GM21737 (cell line): ENCODE measurements around the gene KLRC2.
"Not testable (repeated sequence)": the region's sequence is repeated elsewhere in the genome, so short reads cannot be mapped to it uniquely, and the experiment has no call there.

Experiments
- ATAC-seq: cut with Tn5 transposase; IDR thresholded peaks from one replicate; pipeline ENCODE4 v1.9.1; 2021; ENCODE audit warnings: mild to moderate bottlenecking, moderate library complexity; ENCODE audit not compliant: unreplicated experiment

Gene KLRC2

DNA sequence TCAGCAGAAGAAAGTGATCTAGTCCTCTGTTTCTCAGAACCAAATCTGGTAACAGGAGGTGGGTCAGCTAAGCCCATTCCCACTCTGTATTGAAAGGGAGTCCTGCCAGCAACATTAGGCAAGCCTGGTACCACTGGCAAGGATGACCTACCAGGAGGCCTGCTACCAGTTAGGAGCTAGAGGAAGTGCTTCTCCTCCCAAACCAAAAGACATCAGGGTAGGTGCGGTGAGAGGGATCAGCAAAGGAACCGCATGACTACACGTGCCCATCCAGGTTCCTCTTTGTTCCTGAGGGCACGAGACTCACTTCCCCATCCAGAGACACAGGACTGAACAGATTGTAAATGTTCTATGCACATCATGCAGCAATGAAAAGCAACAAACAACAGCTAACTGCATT is 29.1 kb downstream of the KLRC2 start:
- ATAC-seq: no peak

DNA sequence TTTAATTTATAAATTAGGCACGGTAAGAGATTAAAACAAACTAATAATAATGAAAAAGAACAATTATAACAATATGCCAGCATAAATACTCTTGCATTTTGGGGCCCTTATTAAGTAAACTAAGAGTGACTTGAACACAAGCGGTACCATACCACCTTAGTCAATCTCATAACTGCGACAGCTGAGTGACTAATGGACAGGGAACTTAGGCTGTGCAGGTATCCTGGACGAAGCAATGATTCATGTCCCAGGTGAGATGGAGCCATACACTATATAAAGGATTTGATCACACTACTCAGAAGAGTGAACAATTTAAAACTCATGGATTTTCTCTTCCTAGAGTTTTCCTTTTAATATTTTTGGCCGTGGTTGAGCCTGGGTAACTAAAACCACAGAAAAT is 30.5 kb downstream of the KLRC2 start:
- ATAC-seq: no peak

DNA sequence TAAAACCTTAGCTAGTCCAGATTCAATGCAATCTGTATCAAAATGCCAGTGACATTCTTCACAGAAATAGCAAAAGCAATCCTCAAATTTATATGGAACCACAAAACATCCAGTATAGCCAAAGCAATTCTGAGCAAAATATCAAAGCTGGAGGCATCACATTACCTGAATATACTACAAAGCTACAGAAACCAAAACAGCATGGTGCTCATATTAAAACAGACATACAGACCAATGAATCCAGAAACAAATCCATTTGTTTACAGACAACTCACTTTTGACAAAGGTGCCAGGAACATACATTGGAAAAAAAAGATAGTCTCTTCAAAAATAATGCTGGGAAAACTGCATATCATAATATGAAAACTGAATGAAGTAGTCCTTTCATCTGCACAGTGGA is 31.0 kb downstream of the KLRC2 start:
- ATAC-seq: no peak

DNA sequence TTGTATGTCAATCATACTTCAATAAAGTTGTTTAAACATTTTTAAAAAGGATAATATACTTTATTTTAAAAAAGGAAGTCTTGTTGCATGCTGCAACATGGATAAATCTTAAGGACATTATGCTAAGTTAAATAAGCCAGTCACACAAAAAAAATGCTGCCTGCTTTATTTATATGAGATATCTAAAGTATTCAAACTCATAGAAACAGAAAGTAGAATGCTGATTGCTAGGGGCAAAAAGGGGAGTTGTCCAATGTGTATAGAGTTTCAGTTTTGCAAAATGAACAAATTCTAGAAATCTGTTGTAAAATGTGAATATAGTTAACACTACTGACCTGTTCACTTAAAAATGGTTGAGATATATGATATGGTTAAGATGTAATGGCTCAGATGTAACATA is 35.0 kb downstream of the KLRC2 start:
- ATAC-seq: no peak

DNA sequence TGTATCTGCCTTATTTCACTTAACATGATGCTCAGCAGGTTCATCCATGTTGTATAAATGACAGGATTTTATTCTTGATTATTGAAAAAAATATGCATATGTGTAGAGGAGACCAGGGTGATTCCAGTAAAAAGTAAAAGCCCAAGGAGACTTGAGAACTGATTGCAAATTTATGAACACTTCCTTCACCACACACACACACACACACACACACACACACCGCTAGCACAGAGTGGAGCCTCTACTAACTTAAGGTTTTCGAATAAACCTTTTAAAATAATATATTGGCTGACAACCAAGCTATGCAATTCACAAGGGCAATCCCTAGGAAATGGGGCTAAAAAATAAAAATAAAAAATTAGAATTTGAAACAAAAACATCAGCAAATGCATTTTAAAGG is 37.6 kb downstream of the KLRC2 start:
- ATAC-seq: no peak

DNA sequence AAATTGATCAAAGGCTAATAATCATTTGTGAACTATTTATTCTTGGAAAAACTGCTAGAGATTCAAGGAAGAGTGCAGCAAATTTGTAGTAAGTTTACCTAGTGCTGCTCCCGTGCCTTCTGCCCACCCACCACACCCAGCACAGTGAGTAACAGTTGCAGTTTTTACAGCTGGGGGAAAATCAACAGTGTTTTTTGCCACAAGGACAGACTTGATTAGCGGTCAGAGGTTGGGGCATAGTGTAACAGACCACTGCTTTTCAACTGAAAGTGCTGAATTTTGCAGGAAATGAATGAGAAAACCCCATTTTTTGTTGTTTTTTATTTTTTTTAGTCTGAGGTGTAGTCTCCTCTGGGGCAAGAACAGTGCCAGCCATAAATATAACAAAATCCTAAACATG is 38.5 kb downstream of the KLRC2 start:
- no peak for ATAC-seq

DNA sequence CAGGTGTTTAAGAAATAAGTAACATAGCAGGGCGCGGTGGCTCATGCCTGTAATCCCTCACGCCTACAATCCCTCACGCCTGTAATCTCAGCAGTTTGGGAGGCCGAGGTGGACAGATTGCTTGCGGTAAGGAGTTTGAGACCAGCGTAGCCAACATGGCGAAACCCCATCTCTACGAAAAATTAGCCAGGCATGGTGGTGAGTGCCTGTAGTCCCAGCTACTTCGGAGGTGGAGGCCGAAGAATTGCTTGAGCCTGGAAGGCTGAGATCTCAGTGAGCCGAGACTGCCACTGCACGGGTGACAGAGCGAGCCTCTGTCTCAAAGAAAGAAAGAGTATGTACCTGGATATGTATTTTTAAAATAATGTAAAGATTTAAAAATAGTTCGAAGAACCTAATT is 39.6 kb downstream of the KLRC2 start:
- not testable (repeated sequence) for ATAC-seq

DNA sequence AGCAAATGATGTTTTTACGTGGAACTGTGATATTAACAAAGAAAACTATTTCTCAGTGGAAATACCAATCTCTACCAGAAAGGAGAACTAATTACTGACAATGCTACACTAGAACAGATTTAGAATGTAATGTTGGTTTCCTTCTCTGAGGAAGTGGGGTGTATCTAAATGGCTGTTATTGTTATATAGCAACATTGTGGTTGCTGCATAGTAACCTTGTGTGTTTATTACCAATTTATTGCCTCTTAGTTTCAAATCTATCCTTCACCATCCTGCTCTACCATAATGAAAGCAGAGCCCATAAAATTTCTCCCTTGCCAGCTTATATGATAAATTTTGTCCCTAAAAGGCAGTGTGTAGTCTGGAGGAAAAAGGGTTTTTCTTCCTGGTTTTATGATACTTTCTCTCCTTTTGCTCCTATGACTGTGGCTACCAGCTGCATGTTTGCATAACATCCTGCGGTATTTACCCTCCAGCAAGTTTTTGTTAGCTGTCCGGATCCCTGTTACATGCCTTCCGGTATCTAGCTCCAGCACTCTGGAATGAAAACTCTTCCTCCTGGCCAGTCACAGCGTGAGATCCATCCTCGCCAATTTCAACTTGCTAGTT is 40.3 kb downstream of the KLRC2 start:
- peak; percentile 68 for ATAC-seq

DNA sequence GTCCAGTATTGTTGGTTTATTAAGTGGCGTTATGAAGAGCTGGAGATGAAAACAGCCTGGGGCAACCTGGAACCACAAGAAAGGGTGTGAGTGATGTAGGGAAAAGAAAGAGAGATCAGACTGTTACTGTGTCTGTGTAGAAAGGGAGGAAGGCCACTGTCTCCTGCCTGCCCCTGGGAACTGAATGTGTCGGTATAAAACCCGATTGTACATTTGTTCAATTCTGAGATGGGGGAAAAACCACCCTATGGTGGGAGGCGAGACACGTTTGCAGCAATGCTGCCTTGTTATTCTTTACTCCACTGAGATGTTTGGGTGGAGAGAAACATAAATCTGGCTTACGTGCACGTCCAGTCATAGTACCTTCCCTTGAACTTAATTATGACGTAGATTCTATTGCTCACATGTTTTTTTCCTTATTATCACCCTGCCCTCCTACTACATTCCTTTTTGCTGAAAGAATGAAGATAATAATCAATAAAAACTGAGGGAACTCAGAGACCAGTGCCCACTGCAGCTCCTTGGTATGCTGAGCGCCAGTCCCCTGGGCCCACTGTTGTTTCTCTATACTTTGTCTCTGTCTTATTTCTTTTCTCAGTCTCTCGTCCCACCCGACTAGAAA is 41.2 kb downstream of the KLRC2 start:
- ATAC-seq: not testable (repeated sequence)

DNA sequence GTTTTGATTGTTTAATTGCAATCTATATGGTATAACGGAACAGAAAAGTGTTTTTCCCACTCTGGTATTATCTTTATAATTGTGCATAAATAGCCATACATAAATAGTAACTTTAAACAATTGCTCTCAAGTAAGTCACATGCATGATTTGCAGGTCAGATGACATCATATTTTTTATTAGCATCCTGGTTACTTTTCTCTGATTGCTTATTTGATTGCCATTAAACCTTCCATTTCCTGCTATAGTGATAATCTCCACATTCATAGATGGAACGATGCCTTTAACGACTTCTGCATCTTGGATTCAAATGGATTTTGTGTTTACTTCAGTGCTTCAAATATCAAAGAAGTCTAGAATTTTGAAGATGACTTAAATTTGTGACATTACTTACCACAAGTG is 42.5 kb downstream of the KLRC2 start:
- ATAC-seq: no peak

DNA sequence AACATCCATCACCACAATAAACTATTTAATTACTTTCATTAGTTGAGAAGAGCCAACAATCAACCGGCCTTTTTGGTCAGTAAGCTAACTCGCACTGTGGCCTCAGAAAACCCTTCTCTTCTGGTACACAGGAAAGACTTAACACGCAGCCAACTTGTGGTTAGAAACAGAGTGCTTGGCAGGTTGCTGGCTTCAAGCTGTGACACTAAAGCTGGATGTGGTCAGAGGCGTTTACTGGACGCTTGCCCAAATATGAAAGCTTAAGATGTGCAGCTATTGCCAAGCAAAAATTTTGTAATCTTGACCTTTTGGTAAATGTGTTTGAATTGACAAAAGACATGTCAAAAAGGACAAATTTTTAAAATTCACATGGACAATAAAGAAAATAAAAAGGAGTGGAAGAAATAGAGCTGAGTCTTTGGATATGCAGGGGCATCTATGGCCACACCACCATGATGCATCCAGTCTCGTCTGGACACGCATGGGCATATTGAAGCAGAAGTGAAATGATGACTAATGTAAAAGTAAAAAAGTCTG is 43.3 kb downstream of the KLRC2 start:
- ATAC-seq: peak; percentile 53

DNA sequence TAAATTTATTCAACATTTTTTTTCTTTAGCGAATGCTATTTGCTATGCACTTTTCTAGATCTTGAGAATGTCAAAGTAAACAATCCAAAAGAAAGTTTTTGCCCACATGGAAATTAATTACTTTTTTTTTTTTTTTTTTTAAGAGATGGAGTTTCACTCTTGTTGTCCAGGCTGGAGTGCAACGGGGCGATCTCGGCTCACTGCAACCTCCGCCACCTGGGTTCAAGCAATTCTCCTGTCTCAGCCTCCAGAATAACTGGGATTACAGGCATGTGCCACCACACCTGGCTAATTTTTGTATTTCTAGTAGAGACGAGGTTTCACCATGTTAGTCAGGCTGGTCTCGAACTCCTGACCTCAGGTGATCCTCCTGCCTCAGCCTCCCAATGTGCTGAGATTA is 44.8 kb downstream of the KLRC2 start:
- ATAC-seq: not testable (repeated sequence)

DNA sequence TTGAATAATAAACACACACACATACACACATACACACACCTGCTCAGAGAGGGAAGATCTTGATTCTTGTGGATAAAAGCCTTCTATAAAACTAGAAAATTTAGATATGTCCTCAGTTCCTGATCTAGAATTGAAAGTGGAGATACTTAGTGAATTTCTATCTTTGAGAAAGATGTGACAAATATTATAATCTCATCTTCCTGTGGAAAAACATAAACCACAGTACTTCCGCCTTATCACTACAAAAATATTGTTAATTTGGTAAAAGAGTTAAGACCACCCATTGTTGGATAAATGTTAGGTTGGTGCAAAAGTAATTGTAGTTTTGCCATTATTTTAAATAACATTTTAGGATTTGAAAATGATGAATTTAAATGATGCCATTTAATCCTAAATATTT is 45.9 kb downstream of the KLRC2 start, which contains the start of gene KLRK1:
Gene KLRK1 (minus strand): TSS at position 138 of the 400 bp plus-strand sequence. CDS start 1,231 bp downstream, outside the sequence.
- ATAC-seq: no peak

DNA sequence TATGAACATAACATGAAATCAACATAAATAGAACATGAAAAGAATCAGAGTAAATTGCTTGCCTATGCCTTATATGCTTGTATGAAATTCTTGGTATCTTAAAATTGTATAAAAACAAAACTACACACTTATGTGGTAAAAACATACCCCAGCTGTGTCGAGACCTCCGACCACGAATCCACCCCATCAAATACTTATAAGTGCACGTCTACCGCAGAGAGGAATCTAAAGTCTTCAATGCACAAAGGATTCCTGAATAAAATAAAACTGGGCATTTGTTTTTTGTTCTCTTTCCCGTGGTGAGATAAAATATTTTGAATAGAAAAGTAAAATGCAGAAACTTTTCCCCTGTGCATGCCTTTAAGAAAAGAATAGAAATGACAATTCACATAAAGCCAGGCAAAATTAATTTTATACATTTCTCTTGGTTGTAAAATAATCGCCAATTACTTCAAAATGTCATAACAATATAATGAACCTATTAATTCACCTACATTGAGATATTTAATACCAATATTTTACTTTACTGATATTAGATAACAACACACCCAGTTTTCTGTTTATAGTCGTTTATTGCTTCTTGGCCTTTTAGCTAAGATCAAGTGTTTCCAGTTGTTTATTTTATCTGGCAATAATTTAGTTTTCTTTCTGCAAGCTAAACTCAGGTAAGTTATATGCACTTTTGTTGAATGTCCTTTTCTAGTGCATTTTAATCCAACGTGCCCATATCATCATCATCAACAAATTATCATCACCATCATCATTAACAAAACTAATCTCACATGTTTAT is 47.0 kb downstream of the KLRC2 start:
- no peak for ATAC-seq

DNA sequence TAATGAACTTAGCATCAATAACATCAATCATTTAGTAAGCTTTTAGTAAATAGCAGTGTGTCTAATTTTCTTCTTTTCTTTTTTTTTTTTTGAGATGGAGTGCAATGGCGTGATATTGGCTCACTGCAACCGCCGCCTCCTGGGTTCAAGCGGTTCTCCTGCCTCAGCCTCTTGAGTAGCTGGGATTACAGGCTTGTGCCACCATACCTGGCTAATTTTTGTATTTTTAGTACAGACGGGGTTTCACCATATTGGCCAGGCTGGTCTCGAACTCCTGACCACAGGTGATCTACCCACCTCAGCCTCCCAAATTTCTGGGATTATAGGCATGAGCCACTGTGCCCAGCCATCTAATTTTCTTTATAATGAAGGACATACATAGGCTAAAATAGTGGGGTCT is 48.3 kb downstream of the KLRC2 start:
- not testable (repeated sequence) for ATAC-seq

DNA sequence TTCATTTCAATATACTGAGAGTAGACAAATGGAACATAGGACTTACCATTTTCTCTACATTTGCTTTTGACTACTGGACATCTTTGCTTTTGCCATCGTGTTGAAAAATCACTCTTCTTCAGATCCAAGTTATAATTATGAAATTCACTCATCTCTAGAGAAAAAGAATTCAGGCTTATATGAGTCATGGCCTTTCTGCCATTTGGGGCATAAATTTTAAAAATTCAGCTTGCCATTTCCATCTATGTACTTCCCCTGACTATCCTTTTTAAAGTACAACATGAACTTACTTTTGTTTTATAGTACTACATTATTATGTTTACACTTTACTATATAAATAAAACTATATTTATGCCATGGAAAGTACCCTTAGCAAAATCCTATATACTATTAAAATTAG is 49.0 kb downstream of the KLRC2 start:
- ATAC-seq: no peak

DNA sequence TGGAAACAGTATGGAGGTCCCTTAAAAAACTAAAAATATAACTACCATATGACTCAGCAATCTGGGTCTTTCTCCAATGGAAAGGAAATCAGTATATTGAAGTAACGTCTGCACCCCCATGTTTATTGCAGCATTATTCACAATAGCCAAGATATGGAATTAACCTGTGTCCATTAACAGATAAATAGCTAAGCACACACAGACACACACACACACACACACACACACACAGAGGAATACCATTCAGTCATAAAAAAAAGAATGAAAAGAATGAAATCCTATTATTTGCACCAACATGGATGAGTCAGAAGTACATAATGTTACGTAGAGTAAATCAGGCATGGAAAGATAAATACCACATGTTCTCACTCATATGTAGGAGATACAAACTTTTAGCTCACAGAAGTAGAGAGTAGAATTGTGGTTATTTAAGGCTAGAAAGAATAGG is 50.6 kb downstream of the KLRC2 start:
- ATAC-seq: no peak

DNA sequence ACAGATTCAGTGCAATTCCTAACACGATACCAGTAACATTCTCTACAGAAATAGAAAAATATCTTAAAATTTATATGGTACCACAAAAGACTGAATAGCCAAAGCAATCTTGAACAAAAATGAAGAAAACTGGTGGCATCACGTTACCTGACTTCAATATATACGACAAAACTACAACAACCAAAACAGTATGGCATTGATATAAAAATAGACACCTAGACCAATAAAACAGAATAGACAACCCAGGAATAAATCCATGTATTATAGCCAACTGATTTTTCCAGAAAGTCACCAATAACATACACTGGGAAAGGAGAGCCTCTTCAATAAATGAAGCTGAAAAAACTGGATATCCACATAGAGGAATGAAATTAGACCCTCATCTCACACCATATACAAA is 51.6 kb downstream of the KLRC2 start:
- ATAC-seq: no peak

DNA sequence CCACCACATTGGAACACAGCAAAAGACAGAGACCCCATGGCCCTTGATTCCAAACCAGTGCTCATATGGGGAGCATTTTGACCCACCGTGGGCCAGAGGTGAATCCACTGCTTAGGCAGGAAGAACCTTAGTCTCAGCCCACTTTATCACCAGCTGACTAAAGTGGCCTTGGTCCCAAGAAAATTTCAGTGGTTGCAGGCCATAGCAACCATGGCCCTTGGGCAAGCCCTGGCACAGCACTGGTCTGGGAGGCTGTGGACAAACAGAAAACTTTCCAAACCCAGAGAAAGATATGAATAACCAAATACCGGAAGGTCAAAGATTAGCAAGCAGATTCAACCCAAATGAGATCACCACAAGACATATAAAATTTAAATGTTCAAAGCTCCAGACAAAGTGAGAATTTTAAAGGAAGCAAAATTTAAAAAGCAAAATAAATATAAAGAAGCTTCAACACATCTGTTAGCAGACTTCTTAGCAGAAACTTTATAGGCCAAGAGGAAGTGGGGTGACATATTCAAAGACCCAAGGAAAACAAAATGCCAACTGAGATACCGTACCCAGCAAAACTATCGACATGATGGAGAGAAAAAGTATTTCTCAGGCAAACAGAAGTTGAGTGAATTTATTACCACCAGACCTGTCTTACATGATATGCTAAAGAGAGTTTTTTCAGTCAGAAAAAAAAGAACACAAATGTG is 53.7 kb downstream of the KLRC2 start:
- ATAC-seq: no peak
